HEK293T (cell line): ENCODE data around the gene INPP5A.

Source experiments
- BHLHE40 ChIP-seq: fragments of 450-650 bp; IDR thresholded peaks from 2 replicates; pipeline ENCODE4 v1.6.1; 2016; ENCODE audit warnings: mild to moderate bottlenecking, moderate library complexity, borderline replicate concordance
- FOXK2 ChIP-seq: fragments of 450-650 bp; IDR thresholded peaks from 2 replicates; pipeline ENCODE4 v1.6.1; 2016; ENCODE audit warnings: mild to moderate bottlenecking
- L3MBTL2 ChIP-seq: fragments of 450-650 bp; conservative IDR thresholded peaks from 2 replicates; pipeline ENCODE4 v1.6.1; 2016; ENCODE audit warnings: mild to moderate bottlenecking
- NFRKB ChIP-seq: fragments of 450-650 bp; IDR thresholded peaks from 2 replicates; pipeline ENCODE4 v1.6.1; 2016; ENCODE audit warnings: mild to moderate bottlenecking, moderate library complexity
- PKNOX1 ChIP-seq: fragments of 450-650 bp; IDR thresholded peaks from 2 replicates; pipeline ENCODE4 v1.6.1; 2016
- SUZ12 ChIP-seq: fragments of 450-650 bp; IDR thresholded peaks from 2 replicates; pipeline ENCODE4 v1.6.1; 2016; ENCODE audit warnings: mild to moderate bottlenecking

- TF ChIP-seq FOXK2: no peak
- TF ChIP-seq PKNOX1: no peak
- TF ChIP-seq BHLHE40: no peak
- TF ChIP-seq L3MBTL2: no peak
- TF ChIP-seq SUZ12: no peak
- no peak for TF ChIP-seq NFRKB
Measured at GRCh38 chr10:132701846-132702190, 164.2 kb downstream of the INPP5A start.
